ENCODE measurements around the gene CLIC5. TPM values are rescaled to one million over a fixed set of nuclear protein-coding genes. Genes with fewer than 3 reads are reported as not detected.

The CLIC5 gene
- total RNA-seq, 1 donor from 2014 or later, result not detected

DNA sequence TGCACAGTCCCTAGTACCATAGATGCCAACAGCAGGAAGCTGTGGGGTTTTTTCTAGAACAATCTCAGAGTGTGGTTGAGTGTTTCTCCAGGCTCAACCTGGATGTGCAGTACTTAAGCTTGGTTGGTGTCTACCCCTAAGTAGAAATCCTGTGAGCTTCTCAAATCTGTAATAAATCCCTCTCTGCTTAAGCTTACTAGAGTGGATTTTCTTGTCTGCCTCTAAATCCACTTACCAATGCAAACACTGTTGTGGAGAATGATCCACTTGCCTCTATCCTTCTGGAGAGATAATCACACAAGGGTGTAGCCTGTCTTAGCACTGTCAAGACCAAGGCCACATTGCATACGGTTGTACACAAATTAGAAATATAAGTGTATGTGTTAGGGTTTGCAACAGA lies 43.3 kb upstream of the CLIC5 start:
- FAIRE-seq (no peak), DNase-seq (ENCODE audit: low read depth) (no peak)
- Histone ChIP-seq H3K4me3 (ENCODE audit: low read depth, low read length) (no peak overlapping the region), H3K36me3 (ENCODE audit: control insufficient read depth, insufficient read depth, low read length) (no peaks in the 10 kb centered on the region), H3K27me3 (ENCODE audit: control insufficient read depth, insufficient read depth, low read length) (peaks cover 17% of the 10 kb centered on the region)
- TF ChIP-seq, protein P1, sequence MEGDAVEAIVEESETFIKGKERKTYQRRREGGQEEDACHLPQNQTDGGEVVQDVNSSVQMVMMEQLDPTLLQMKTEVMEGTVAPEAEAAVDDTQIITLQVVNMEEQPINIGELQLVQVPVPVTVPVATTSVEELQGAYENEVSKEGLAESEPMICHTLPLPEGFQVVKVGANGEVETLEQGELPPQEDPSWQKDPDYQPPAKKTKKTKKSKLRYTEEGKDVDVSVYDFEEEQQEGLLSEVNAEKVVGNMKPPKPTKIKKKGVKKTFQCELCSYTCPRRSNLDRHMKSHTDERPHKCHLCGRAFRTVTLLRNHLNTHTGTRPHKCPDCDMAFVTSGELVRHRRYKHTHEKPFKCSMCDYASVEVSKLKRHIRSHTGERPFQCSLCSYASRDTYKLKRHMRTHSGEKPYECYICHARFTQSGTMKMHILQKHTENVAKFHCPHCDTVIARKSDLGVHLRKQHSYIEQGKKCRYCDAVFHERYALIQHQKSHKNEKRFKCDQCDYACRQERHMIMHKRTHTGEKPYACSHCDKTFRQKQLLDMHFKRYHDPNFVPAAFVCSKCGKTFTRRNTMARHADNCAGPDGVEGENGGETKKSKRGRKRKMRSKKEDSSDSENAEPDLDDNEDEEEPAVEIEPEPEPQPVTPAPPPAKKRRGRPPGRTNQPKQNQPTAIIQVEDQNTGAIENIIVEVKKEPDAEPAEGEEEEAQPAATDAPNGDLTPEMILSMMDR (IDR thresholded peaks at IDR 0.05; ENCODE audit: insufficient read depth, low read length, severe bottlenecking), result no peak

DNA sequence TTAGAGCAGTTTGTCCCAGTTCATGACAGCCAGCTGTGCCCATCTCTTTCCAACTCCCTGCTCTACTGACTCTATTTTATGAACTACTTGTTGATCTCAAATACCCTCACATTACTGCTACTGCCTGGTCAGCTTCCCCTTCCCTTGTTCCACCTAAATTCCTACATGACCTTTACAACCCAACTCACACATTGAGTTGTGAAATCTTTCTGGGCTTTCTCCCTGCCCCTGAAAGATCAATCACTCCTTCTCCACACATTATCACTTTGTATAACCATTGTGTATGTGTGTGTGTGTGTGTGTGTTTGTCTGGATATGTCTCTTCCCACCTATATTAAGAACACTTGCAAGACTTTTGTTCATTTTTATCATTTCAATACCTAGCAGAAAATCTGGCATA lies 42.1 kb upstream of the CLIC5 start:
- H3K36me3 ChIP-seq (ENCODE audit: control insufficient read depth, insufficient read depth, low read length), result no peaks in the 10 kb centered on the region
- peaks cover 14% of the 10 kb centered on the region for H3K27me3 ChIP-seq (ENCODE audit: control insufficient read depth, insufficient read depth, low read length)
- TF ChIP-seq, protein P1 (IDR thresholded peaks at IDR 0.05; ENCODE audit: insufficient read depth, low read length, severe bottlenecking), result no peak
- DNase-seq (ENCODE audit: low read depth) (no peak), FAIRE-seq (no peak)
- H3K4me3 ChIP-seq (ENCODE audit: low read depth, low read length), result no peak overlapping the region

DNA sequence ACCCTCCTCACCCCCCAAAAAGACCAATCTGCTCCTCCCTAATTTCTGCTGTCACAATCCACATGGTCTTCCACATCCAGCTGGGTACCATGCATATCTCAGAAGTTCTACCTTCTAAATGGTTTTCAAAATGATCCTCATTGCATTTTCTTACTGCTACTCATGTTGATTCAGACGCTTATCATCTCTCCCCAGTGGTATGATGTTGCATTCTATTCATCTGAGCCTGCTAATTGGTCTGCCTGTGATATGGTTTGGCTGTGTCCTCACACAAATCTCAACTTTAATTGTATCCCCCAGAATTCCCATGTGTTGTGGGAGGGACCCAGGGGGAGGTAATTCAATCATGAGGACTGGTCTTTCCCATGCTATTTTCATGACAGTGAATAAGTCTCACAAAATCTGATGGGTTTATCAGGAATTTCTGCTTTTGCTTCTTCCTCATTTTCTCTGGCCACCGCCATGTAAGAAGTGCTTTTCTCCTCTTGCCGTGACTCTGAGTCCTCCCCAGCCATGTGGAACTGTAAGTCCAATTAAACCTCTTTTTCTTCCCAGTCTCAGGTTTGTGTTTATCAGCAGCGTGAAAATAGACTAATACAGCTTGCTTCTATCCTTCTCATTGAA lies 41.4 kb upstream of the CLIC5 start:
- H3K36me3 ChIP-seq (ENCODE audit: control insufficient read depth, insufficient read depth, low read length), result no peaks in the 10 kb centered on the region
- DNase-seq (ENCODE audit: low read depth) (no peak), FAIRE-seq (peak; percentile 43)
- TF ChIP-seq, protein P1 (IDR thresholded peaks at IDR 0.05; ENCODE audit: insufficient read depth, low read length, severe bottlenecking), result no peak
- H3K27me3 ChIP-seq (ENCODE audit: control insufficient read depth, insufficient read depth, low read length), result peaks cover 14% of the 10 kb centered on the region
- H3K4me3 ChIP-seq (ENCODE audit: low read depth, low read length), result no peak overlapping the region

- no peak overlapping the region for H3K4me3 ChIP-seq (ENCODE audit: low read depth, low read length)
- DNase-seq (ENCODE audit: low read depth), result no peak
- H3K36me3 ChIP-seq (ENCODE audit: control insufficient read depth, insufficient read depth, low read length), result no peaks in the 10 kb centered on the region
- H3K27me3 ChIP-seq (ENCODE audit: control insufficient read depth, insufficient read depth, low read length), result peaks cover 12% of the 10 kb centered on the region
- TF ChIP-seq, protein P1 (IDR thresholded peaks at IDR 0.05; ENCODE audit: insufficient read depth, low read length, severe bottlenecking), result no peak
- FAIRE-seq, result no peak
Measured at GRCh38 chr6:46054516-46054915, 38.9 kb upstream of the CLIC5 start.

DNA sequence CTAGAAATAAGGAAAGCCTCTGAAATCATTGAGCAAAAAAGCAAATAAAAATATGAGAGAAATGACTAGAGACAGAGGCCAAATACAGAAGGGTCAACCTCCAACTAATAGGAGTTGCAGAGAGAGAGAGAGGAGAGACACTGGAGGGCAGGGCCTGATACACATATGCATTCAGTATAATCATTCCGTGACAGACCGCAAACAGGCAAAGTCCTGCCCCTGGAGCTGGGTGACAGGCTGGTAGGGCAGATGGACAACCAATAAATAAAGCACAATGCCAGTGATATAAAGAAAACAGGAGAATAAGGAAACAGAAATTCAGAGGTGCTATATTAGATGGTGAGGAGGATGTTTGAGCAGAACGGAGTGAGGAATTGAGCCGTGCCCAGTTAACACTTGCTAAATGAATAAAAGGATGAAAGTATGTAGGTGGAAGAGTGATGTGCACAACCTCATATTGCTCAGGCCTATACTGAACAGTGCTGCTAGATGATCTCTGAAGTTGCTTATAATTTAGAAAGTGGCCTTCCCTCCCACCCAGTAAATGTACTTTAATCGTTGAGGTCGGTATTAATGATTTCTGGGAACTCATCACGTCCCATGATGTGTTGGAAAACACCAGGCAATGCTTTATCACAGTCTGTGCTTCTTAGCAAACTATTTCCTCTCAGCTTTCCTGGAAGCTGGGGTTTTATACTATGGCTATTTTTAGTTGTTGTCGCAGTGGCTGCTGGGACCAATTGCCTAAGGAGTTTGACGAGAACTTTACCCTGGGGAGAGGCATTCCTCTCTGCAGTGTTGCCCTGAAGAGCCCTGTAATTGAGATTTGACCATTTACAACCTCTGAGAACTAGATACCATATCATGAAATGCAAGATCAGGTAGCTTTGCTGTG lies 37.6 kb upstream of the CLIC5 start:
- no peak for DNase-seq (ENCODE audit: low read depth)
- H3K27me3 ChIP-seq (ENCODE audit: control insufficient read depth, insufficient read depth, low read length), result peaks cover 5% of the 10 kb centered on the region
- no peak overlapping the region for H3K4me3 ChIP-seq (ENCODE audit: low read depth, low read length)
- no peaks in the 10 kb centered on the region for H3K36me3 ChIP-seq (ENCODE audit: control insufficient read depth, insufficient read depth, low read length)
- no peak for FAIRE-seq
- TF ChIP-seq, protein P1 (IDR thresholded peaks at IDR 0.05; ENCODE audit: insufficient read depth, low read length, severe bottlenecking), result no peak
